GM12864 (cell line): Measurements from ENCODE around the gene TLR7.

Experiments
- DNase-seq: peaks from one replicate; pipeline ENCODE4 v3.0.0-alpha.2; 2011; ENCODE audit warnings: low read depth
- H3K4me3 ChIP-seq: 2 replicates; pipeline ENCODE4 v1.5.1; 2011; ENCODE audit warnings: mild to moderate bottlenecking, low read depth, low read length, control low read depth
- TF ChIP-seq, protein P1 (sequence below): IDR thresholded peaks from 2 replicates; pipeline ENCODE4 v1.5.1; 2011; ENCODE audit warnings: low read depth, mild to moderate bottlenecking, moderate library complexity, low read length, control low read depth, inconsistent platforms; ENCODE audit errors: missing control alignments

TLR7 gene

DNA sequence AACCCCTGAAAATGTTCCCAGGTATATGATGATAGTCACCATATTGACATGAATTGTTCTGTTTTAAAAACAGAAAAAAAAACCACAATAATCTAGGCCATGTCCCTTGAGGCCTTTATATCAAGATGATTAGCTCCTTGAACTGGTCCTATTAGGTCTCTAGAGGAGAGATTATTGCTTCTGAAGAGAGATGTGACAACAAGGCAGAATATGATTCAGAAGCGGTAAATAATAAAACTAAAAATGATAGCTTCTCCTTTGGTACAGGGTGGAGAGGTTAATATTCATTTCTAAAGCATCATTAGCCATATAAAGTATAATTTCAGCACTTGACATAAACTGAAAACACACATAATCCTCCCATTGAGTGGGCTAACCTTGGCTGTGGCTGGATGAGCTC, 65.4 kb downstream of the TLR7 start:
- TF ChIP-seq, protein P1, sequence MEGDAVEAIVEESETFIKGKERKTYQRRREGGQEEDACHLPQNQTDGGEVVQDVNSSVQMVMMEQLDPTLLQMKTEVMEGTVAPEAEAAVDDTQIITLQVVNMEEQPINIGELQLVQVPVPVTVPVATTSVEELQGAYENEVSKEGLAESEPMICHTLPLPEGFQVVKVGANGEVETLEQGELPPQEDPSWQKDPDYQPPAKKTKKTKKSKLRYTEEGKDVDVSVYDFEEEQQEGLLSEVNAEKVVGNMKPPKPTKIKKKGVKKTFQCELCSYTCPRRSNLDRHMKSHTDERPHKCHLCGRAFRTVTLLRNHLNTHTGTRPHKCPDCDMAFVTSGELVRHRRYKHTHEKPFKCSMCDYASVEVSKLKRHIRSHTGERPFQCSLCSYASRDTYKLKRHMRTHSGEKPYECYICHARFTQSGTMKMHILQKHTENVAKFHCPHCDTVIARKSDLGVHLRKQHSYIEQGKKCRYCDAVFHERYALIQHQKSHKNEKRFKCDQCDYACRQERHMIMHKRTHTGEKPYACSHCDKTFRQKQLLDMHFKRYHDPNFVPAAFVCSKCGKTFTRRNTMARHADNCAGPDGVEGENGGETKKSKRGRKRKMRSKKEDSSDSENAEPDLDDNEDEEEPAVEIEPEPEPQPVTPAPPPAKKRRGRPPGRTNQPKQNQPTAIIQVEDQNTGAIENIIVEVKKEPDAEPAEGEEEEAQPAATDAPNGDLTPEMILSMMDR = no peak
- no peak overlapping the region for H3K4me3 ChIP-seq
- no peak for DNase-seq

DNA sequence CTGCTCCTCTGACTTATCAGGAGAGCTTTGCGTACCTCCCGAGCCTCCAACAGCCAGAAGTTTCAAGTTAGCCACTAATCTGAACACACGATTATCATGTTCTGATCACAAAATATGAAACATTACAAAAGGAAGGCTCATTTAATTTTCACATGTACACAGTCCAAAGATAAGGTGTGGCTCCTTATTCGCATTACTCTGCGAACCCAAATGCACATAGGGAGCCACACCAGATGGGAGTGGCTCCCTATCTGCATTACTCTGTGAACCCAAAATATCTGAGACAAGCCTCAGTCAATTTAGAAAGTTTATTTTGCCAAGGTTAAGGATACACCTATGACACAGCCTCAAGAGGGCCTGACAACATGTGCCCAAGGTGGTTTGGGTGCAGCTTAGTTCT, 68.0 kb downstream of the TLR7 start:
- DNase-seq = no peak
- TF ChIP-seq, protein P1 = no peak
- H3K4me3 ChIP-seq = no peak overlapping the region

DNA sequence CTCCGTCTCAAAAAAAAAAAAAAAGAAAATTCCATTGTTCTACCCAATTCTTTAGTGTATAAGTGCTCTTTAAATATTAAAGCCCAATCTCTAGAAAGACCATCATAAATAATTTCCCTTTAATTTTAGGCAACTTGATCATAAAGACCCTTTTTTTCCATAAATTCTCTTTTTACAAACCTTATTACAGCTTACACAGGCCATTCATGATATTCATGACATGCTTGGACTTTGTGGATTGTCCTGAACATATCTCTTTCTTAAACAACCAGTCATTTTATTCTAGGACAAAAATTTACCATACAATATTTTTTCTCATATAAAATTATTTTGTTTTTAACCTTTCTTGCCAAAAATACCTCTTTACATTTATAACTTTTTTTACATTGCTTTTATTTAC, 70.1 kb downstream of the TLR7 start:
- TF ChIP-seq, protein P1 = no peak
- DNase-seq = no peak
- H3K4me3 ChIP-seq = no peak overlapping the region
